ENCODE measurements around the gene FNDC3B.

- TF ChIP-seq POLR2A (IDR thresholded peaks at IDR 0.05; ENCODE audit: low read depth, low read length) (no peak), TAF1 (IDR thresholded peaks at IDR 0.05; ENCODE audit: borderline replicate concordance, low read depth, low read length) (no peak)
Measured at GRCh38 chr3:172086071-172086470, 46.7 kb downstream of the FNDC3B start.

All from GM12892 (cell line).